T-cell (primary cell): Measurements from ENCODE around the gene KCNA3. TPM values are rescaled to one million over a fixed set of nuclear protein-coding genes. Genes with fewer than 3 reads are reported as not detected.

ENCODE experiments used
- ATAC-seq, 4 experiments: fragments of 200-7000 bp in 3 of 4; fragments of 150-1000 bp in 1 of 4; cut with Tn5 transposase; replicated peaks in 1 of 4; 1 replicate in 3 of 4; 2 replicates in 1 of 4; pipeline ENCODE4 v1.10.0; 2021; ENCODE audit warnings: moderate library complexity in 3 of 4, mild to moderate bottlenecking in 2 of 4, moderate number of reproducible peaks in 1 of 4
- CTCF ChIA-PET, 2 donors: fragments of 300-600 bp; sonication (Branson Sonifier 250); formaldehyde crosslinking; loops; one replicate each; lab custom pipeline; 2022; ENCODE audit warnings: antibody characterized with exemption in 2 of 2; lab: Charles Lee
- POLR2A ChIA-PET, 2 donors: fragments of 300-600 bp; sonication (Branson Sonifier 250); formaldehyde crosslinking; loops; one replicate each; lab custom pipeline; 2022; ENCODE audit warnings: antibody characterized with exemption in 2 of 2; lab: Charles Lee
- DNase-seq, 35 experiments: peaks; one replicate each; pipeline versions ENCODE4 v3.0.0 to v3.0.0-alpha.2; 2013 to 2023
- H3K27ac ChIP-seq: one replicate; pipeline ENCODE4 v1.5.1; 2013; ENCODE audit warnings: low read length
- H3K27me3 ChIP-seq, 2 experiments: replicated peaks in 1 of 2; 1 replicate in 1 of 2; 2 replicates in 1 of 2; pipeline versions ENCODE4 v1.6.1 to v1.7.0; 2013; ENCODE audit warnings: low read length in 1 of 2, mixed read lengths in 1 of 2; ENCODE audit not compliant: control insufficient read depth in 2 of 2, insufficient read depth in 2 of 2; ENCODE audit errors: extremely low read depth in 1 of 2
- H3K36me3 ChIP-seq, 2 donors: 1 replicate in 1 of 2; 2 replicates in 1 of 2; pipeline versions ENCODE4 v1.6.1 to v1.7.0; 2013; ENCODE audit warnings: low read length in 1 of 2; ENCODE audit not compliant: control insufficient read depth in 2 of 2, insufficient read depth in 1 of 2; ENCODE audit errors: extremely low read depth in 1 of 2
- H3K4me1 ChIP-seq, 2 experiments: 1 replicate in 1 of 2; 2 replicates in 1 of 2; pipeline versions ENCODE4 v1.6.1 to v1.7.0; 2013; ENCODE audit warnings: low read length in 2 of 2, mixed read lengths in 1 of 2; ENCODE audit not compliant: insufficient read depth in 2 of 2, control insufficient read depth in 1 of 2; ENCODE audit errors: extremely low read depth in 1 of 2
- H3K4me3 ChIP-seq, 2 donors: 1 replicate in 1 of 2; 2 replicates in 1 of 2; pipeline versions ENCODE4 v1.5.1 to v1.7.0; 2013; ENCODE audit warnings: mild to moderate bottlenecking in 2 of 2, low read length in 1 of 2, moderate library complexity in 1 of 2; ENCODE audit not compliant: control insufficient read depth in 1 of 2; ENCODE audit errors: extremely low read depth in 1 of 2
- H3K9me3 ChIP-seq: 2 replicates; pipeline ENCODE4 v1.7.0; 2013
- H3K27ac Mint-ChIP-seq, 2 donors: one replicate each; pipeline ENCODE4 v1.8.0; 2020 to 2021; ENCODE audit warnings: mild to moderate bottlenecking in 2 of 2, mixed read lengths in 2 of 2
- H3K27me3 Mint-ChIP-seq, 2 donors: one replicate each; pipeline ENCODE4 v1.8.0; 2021 to 2022; ENCODE audit warnings: mixed read lengths in 2 of 2
- H3K36me3 Mint-ChIP-seq: one replicate; pipeline ENCODE4 v1.8.0; 2021; ENCODE audit warnings: mixed read lengths
- H3K4me1 Mint-ChIP-seq, 3 donors: one replicate each; pipeline ENCODE4 v1.8.0; 2020 to 2022; ENCODE audit warnings: mixed read lengths in 3 of 3, mild to moderate bottlenecking in 1 of 3
- H3K4me3 Mint-ChIP-seq, 3 donors: one replicate each; pipeline ENCODE4 v1.8.0; 2020 to 2022; ENCODE audit warnings: mild to moderate bottlenecking in 3 of 3, mixed read lengths in 3 of 3, moderate library complexity in 3 of 3
- H3K9me3 Mint-ChIP-seq, 3 donors: one replicate each; pipeline ENCODE4 v1.8.0; 2020 to 2022; ENCODE audit warnings: mixed read lengths in 3 of 3
- WGBS: methylation state at CpG from one replicate; pipeline ENCODE4 v1.1.5; 2013; ENCODE audit warnings: missing lambda C conversion rate; ENCODE audit not compliant: insufficient coverage; 5-methylcytosine and 5-hydroxymethylcytosine counted together
- total RNA-seq, 35 experiments: library from RNA in 6 of 35; stranded (reverse) in 6 of 35; fragments of 120-200 nt in 1 of 35; gene quantifications; one replicate each; pipeline versions ENCODE4 v1.2.1 to v1.2.4 and lab custom pipeline; 2013 to 2026

Gene KCNA3
- total RNA-seq, 5 donors from 2014 or later (not counting 1 experiment from before 2014, with no cell fraction given) = 101 to 125 (median 110) TPM

DNA sequence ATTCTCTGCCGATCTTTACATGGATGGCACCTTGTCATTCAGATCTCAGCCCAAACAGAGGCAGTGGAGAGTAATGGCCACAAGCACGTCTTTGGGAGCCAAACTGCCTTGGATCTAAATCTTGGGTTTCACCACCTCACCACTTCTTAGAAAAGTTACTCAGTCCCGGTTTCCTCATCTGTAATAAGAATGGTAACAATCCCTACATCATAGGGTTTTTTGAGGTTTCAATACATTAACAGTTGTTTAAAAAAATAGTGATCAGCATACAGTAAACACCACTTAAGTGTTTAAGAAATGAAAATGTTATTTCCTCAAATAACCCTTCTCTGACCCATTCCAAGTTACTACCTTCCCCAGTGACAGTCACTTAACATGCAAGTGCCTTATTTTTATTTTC, 38.5 kb upstream of the KCNA3 start:
- Histone ChIP-seq H3K27me3 (no peaks in the 10 kb centered on the region), H3K9me3 (no peaks in the 10 kb centered on the region), H3K27ac (no peak overlapping the region), H3K4me3 (no peak overlapping the region), H3K36me3 (no peaks in the 10 kb centered on the region), H3K4me1 (peaks cover 0 to 4% of the 10 kb centered on the region in 2 experiments)
- DNase-seq = no peak
- no peaks in the 10 kb centered on the region for H3K36me3 Mint-ChIP-seq
- no peaks in the 10 kb centered on the region for H3K9me3 Mint-ChIP-seq
- H3K4me3 Mint-ChIP-seq = no peak overlapping the region
- ChIA-PET POLR2A (interaction anchor here (0.5 to 0.6 kb wide), 2 partner anchors 81 to 308 kb away, joined by 3 read pairs; no protein-coding TSS in a partner anchor), CTCF (no interaction called here)
- no peak for ATAC-seq
- WGBS = 100% methylated on average over 2 of the region's 3 CpGs
- H3K27me3 Mint-ChIP-seq = peaks cover 0 to 7% of the 10 kb centered on the region in 2 donors
- peaks cover 16 to 19% (median 18%) of the 10 kb centered on the region in 3 donors for H3K4me1 Mint-ChIP-seq
- H3K27ac Mint-ChIP-seq = no peak overlapping the region

DNA sequence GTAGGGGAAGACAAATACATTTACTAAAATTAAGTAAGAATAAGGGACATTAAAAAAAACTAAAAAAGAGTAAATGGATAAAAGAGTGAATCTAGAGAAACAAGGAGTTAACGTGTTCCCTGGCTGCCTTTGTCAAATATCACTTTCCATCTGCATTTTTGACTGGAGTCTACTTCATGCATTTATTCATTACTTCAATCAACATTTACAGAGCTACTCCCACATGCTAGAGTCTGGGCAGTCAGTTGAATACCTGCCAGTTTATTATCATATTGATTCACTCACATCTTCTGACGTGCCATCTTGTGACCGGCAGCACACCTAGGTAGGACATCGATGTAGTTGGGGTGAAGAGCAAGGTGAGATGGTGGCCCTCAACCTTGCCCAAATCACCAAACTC, 35.6 kb upstream of the KCNA3 start:
- POLR2A ChIA-PET = no interaction called here
- CTCF ChIA-PET = interaction anchor here in 1 of 2 donors (0.7 kb wide), 3 partner anchors 26 to 168 kb away, joined by 3 to 6 read pairs (median 5); no protein-coding TSS in a partner anchor
- H3K36me3 ChIP-seq = no peaks in the 10 kb centered on the region
- no peaks in the 10 kb centered on the region for H3K27me3 ChIP-seq
- no peak overlapping the region for H3K27ac ChIP-seq
- 100% methylated on average over 1 of the region's 4 CpGs for WGBS
- no peak overlapping the region for H3K4me3 ChIP-seq
- Mint-ChIP-seq H3K4me1 (peaks cover 16 to 19% (median 18%) of the 10 kb centered on the region in 3 donors), H3K27me3 (no peaks in the 10 kb centered on the region), H3K4me3 (no peak overlapping the region), H3K9me3 (no peaks in the 10 kb centered on the region), H3K36me3 (no peaks in the 10 kb centered on the region), H3K27ac (no peak overlapping the region)
- H3K9me3 ChIP-seq = no peaks in the 10 kb centered on the region
- ATAC-seq = no peak
- DNase-seq = no peak
- H3K4me1 ChIP-seq = peaks cover 0 to 4% of the 10 kb centered on the region in 2 experiments

DNA sequence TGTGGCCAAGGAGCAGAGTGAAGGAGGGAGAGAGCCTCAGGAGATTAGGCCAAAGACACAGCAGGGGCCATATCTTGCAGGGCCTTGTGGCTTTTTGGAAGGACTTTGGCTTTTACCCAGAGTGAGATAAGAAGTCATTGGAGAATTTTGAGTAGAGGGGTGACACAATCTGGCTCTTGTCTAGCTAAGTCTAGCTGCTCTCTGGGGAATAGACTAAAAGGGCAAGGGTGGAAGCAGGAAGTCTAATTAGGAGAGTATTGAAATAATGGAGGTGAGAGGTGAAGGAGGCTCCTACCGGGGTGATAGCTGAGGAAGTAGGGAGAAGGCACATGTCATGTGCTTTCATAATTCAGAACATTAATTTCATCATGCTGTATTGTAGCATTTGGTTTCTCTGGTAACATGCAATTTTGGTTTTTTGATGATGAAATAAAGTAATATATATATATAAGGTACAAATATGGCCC, 34.3 kb upstream of the KCNA3 start:
- H3K27me3 ChIP-seq = no peaks in the 10 kb centered on the region
- no peak overlapping the region for H3K27ac Mint-ChIP-seq
- ATAC-seq (no peak), DNase-seq (no peak)
- peaks cover 0 to 4% of the 10 kb centered on the region in 2 experiments for H3K4me1 ChIP-seq
- no CpG with 5 or more reads among the region's 1 CpG for WGBS
- CTCF ChIA-PET = no interaction called here
- H3K4me3 Mint-ChIP-seq = no peak overlapping the region
- no peak overlapping the region for H3K27ac ChIP-seq
- H3K36me3 ChIP-seq = no peaks in the 10 kb centered on the region
- POLR2A ChIA-PET = interaction anchor here in 1 of 2 donors (0.5 kb wide), 1 partner anchor 25 kb away, joined by 3 read pairs; no protein-coding TSS in a partner anchor
- no peaks in the 10 kb centered on the region for H3K9me3 Mint-ChIP-seq
- H3K36me3 Mint-ChIP-seq = no peaks in the 10 kb centered on the region
- H3K9me3 ChIP-seq = no peaks in the 10 kb centered on the region
- H3K4me1 Mint-ChIP-seq = peaks cover 16 to 19% (median 18%) of the 10 kb centered on the region in 3 donors
- no peak overlapping the region for H3K4me3 ChIP-seq
- no peaks in the 10 kb centered on the region for H3K27me3 Mint-ChIP-seq

DNA sequence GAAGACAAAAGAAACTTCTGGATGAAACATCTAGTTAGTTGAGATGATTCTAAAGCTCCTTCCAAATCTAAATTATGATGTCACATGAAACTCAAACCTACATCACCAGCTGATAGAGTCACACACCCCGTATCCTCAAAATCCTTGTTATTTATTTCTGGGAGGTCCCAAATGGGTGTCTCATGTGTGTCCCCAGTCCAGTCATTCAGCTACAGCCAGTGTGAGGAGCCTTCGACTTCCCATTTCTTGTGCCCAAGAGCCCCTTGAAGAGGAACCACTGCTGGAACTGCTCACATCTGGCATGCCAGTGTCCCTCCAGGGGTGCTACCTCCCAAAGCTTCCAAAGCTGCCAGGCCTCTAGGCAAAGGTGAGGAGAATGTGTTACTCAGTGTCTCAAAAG, 32.5 kb upstream of the KCNA3 start:
- Mint-ChIP-seq H3K27me3 (no peaks in the 10 kb centered on the region), H3K4me1 (peaks cover 12% of the 10 kb centered on the region in 3 donors), H3K27ac (no peak overlapping the region), H3K9me3 (no peaks in the 10 kb centered on the region), H3K36me3 (no peaks in the 10 kb centered on the region), H3K4me3 (no peak overlapping the region)
- H3K27me3 ChIP-seq = no peaks in the 10 kb centered on the region
- H3K4me1 ChIP-seq = peaks cover 0 to 3% of the 10 kb centered on the region in 2 experiments
- no peak for ATAC-seq
- WGBS = 71% methylated on average over 1 of the region's 2 CpGs
- no peaks in the 10 kb centered on the region for H3K9me3 ChIP-seq
- ChIA-PET CTCF (interaction anchor here in 1 of 2 donors (0.6 kb wide), 1 partner anchor 56 kb away, joined by 4 read pairs; no protein-coding TSS in a partner anchor), POLR2A (no interaction called here)
- no peak overlapping the region for H3K4me3 ChIP-seq
- no peak for DNase-seq
- no peak overlapping the region for H3K27ac ChIP-seq
- H3K36me3 ChIP-seq = no peaks in the 10 kb centered on the region

DNA sequence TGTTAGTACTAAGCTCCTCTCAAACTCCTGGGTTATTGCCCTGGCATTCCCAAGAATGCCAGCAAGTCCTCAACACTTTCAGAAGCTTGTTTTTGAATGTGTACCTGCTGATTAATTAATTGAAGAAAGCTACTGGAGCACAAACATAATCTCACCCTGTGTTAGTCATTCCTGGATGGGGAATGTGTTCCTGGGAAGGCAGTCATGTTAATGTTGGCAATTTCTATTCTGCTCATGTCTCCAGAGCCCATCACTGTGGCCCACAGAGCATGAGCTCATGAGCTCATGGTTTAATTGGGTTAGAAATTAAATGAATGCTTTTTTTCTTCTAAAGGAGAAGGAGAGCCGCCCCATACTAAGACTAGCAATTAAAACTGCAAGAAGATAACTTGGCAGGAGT, 31.9 kb upstream of the KCNA3 start:
- no peak overlapping the region for H3K27ac Mint-ChIP-seq
- Histone ChIP-seq H3K9me3 (no peaks in the 10 kb centered on the region), H3K4me1 (no peaks in the 10 kb centered on the region), H3K4me3 (no peak overlapping the region), H3K27ac (no peak overlapping the region), H3K27me3 (no peaks in the 10 kb centered on the region), H3K36me3 (no peaks in the 10 kb centered on the region)
- CTCF ChIA-PET = no interaction called here
- POLR2A ChIA-PET = no interaction called here
- no peak overlapping the region for H3K4me3 Mint-ChIP-seq
- DNase-seq (no peak), ATAC-seq (no peak)
- no peaks in the 10 kb centered on the region for H3K27me3 Mint-ChIP-seq
- no peaks in the 10 kb centered on the region for H3K36me3 Mint-ChIP-seq
- peaks cover 6% of the 10 kb centered on the region in 3 donors for H3K4me1 Mint-ChIP-seq
- no peaks in the 10 kb centered on the region for H3K9me3 Mint-ChIP-seq
- WGBS = no CpG with 5 or more reads among the region's 1 CpG

DNA sequence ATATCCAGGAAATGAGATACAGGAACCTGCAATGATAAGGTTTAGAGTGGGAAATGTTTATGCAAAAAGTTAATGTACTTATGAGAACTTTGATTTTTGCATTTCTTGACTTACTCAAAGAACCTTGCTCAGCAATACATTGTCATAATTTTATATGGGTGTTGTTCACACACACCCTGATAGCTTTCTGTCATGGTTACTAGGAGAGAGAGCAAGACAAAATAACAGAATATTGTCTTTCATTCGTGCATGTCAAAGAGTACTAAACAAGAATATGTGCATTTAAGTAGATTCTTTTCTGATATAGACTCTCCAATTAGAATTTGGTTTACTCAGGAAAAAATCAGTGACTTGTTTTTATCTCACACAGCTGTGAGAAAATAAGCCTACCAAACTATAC, 27.5 kb upstream of the KCNA3 start:
- no CpG with 5 or more reads among the region's 1 CpG for whole genome bisulfite sequencing
- H3K4me1 ChIP-seq = no peaks in the 10 kb centered on the region
- no peaks in the 10 kb centered on the region for H3K27me3 ChIP-seq
- no peaks in the 10 kb centered on the region for H3K36me3 ChIP-seq
- H3K27ac ChIP-seq = no peak overlapping the region
- no peaks in the 10 kb centered on the region for H3K9me3 Mint-ChIP-seq
- H3K27me3 Mint-ChIP-seq = no peaks in the 10 kb centered on the region
- POLR2A ChIA-PET = no interaction called here
- no peak overlapping the region for H3K4me3 Mint-ChIP-seq
- ATAC-seq = no peak
- CTCF ChIA-PET = interaction anchor here in 1 of 2 donors (0.6 kb wide), 1 partner anchor 184 kb away, joined by 3 read pairs; no protein-coding TSS in a partner anchor
- H3K4me1 Mint-ChIP-seq = no peaks in the 10 kb centered on the region
- no peak overlapping the region for H3K4me3 ChIP-seq
- no peaks in the 10 kb centered on the region for H3K36me3 Mint-ChIP-seq
- no peaks in the 10 kb centered on the region for H3K9me3 ChIP-seq
- no peak for DNase-seq
- no peak overlapping the region for H3K27ac Mint-ChIP-seq
